DMS114 treated with DMSO at 0.1 percent for 48 hours (cell line): ENCODE data around the gene TFB2M.

Experiments
- DNase-seq: peaks from one replicate; lab custom pipeline; 2025; ENCODE audit not compliant: unreplicated experiment; lab: John Stamatoyannopoulos, UW

The TFB2M gene

DNA sequence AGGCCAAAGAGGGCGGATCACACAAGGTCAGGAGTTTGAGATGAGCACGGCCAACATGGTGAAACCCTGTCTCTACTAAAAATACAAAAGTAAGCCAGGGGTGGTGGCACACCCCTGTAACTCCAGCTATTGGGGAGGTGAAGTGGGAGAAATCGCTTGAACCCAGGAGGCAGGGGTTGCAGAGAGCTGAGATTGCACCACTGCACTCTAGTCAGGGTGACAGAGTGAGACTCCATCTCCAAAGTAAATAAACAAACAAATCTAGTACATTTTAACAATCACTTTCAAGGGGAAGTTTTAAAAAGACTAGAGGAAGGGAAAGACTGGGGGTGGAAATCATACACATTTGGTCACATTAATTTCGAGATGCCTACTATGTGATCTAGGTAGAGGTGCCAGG, 6.8 kb downstream of the TFB2M start:
- DNase-seq: no peak

DNA sequence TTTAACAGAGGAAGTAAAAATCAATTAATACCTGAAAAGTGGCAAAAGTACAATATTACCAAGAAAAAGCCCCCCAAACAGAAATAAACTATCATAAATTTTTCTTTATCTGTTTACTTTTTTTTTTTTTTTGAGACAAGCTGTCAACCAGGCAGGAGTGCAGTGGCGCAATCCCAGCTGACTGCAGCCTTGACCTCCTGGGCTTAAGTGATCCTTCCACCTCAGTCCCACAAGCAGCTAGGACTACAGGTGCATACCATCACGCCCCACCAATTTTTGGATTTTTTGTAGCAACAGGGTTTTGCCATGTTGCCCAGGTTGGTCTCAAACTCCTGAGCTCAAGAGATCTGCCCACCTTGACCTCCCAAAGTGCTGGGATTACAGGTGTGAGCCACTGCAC, 8.0 kb downstream of the TFB2M start:
- DNase-seq: no peak

DNA sequence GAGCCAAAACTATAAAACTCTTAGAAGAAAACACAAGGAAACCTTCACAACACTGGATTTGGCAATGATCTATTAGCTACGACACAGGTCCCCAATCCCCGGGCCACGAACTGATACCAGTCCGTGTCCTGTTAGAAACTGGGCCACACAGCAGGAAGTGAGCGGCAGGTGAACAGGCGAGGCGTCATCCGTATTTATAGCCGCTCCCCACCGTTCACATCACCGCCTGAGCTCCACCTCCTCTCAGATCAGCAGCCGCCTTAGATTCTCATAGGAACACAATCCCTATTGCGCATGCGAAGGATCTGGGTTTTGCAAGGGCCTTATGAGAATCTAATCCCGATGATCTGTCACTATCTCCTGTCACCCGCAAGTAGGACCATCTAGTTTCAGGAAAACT, 11.9 kb downstream of the TFB2M start:
- no peak for DNase-seq

DNA sequence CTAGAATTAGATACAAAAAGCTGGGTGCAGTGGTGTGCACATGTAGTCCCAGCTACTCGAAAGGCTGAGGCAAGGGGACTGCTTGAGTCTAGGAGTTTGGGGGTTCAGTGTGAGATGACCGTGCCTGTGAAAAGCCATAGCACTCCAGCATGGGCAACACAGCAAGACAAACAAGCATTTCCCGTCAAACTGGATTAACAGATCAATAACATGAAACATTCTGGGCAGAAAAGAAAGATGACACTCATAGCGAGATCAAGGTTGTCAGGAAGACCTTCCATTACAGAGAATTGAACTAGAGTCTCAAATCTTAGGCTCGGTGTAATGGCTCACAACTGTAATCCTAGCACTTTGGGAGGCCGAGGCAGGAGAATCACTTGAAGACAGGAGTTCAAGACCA, 14.0 kb downstream of the TFB2M start:
- no peak for DNase-seq

DNA sequence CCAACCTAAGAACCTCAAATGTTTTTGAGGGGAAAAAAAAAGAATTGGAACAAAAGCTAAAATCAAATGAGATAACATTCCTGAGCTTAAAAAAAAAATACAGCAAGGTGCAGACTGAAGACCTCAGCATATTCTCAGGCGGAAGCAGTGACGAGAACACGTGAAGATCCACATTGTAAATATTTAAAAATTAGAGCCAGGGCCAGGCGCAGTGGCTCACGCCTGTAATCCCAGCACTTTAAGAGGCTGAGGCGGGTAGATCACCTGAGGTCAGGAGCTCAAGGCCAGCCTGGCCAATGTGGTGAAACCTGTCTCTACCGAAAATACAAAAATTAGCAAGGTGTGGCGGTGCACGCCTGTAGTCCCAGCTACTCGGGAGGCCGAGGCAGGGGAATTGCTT, 15.7 kb downstream of the TFB2M start:
- no peak for DNase-seq

DNA sequence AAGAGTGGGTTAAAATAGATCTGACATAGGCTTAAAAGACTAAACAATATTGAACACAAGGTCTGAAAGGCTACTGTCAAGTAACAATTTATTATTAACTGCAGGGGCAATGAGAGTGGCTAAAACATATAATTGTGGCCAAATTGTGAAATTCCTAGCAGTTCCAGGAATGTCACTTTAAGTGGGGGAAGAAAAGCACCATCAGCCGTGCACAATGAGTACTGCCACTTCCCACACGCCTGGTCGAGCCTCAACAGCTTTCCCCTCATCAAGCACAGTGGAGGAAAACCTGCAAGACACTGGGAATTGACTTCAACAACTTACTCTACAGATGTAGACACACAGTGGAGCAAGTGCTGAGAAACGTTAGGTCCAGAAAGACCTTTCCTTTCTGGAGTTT, 16.4 kb downstream of the TFB2M start:
- no peak for DNase-seq

DNA sequence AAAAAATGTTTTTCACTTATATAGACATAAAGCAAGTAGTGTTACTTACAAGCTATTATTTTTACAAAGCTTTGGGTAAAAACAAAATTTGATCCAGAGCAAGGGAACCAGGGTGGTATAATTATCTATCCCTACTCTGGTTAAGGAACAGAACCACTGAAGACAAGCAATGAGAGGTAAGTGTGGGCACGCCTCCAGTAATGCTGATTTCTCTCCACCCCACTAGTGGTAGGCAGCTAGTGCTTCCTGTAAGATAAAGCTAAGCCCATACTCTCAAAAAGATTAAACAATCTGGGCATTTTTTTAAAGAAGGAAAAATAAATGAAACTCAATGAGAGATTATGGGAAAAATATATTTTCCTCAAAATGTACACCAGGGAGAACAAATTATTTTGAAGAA, 22.1 kb downstream of the TFB2M start:
- no peak for DNase-seq

DNA sequence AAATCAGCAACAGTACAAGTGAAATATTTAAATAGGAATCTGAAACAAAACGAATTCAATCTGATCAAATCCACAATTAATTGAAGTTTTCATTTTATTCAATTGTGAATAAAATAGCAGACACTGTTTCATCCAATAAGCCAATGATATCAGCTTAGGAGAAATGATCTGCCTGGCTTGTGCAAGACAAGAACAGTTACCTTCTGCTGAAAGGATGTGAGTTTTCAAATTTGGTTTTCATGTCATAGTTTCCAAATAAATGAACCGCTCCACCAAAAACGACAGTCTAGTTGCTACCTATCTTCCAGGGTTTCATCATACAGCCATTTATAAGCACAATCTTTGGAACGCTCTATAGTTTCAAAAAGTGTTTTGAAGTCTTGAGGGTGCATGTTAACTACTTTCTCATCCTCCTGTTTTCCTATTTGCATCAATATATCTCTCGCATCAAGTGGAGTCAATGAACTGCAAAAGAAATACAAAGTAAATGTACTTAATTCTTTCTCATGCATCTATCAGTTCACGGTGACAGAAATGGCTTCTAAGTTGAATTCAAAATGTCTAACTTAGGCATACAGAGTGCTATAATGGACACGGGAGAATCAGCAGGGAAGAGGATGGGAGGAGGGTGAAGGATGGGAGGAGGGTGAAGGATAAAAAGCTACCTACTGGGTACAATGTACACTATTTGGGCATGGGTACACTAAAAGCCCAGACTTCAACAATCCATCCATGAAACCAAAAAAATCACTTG, 25.1 kb downstream of the TFB2M start:
- no peak for DNase-seq

DNA sequence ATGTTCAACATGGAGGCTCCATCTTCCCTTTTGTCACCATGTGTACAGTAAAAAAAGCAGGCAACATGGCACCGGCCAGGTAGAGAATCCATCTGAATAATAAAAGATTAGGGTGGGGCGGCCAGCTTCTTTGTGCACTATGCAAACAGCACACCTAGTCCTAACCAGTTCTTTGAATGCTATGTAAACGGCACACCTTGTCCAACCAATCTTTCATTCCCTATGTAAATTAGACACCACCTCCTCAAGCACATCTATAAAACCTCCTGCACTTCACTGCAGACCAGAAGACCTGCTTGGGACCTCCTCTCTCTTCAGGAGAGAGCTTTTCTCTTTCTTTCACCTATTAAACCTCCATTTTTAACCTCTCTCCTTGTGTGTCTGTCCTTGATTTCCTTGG, 28.2 kb downstream of the TFB2M start:
- no peak for DNase-seq

DNA sequence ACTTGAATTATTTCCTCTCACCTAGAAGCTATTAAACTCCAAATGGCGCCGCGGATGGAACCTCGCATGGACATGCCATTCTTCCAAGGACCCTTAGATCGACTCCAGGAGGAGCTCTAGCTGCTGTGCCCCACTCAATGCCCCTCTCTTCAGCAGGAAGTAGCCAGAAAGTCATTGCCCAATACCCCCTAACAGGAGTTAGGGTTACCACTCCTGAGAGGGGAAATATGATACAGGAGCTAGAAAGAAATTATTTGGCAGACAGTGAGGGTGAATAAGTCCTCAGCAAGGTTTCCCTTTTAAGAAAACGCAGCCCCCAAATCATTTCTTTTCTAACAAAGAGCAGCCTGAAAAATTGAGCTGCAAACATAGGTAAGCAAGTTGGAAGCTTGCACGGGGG, 28.6 kb downstream of the TFB2M start:
- no peak for DNase-seq

DNA sequence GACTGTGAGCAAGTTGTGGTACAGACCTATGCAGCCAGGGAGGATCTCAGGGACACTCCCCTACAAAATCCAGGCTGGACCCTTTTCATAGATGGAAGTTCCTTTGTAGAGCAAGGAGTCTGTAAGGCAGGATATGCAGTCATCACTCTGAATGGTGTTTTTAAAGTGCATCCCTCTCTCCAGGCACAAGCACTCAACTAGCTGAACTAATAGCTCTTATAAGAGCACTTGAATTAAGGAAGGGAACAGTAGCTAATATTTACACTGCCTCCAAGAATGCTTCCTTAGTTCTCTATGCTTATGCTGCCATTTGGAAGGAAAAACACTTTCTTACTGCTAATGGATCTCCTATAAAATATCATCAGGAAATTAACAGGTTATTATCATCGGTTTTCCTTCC, 31.9 kb downstream of the TFB2M start:
- DNase-seq: no peak

DNA sequence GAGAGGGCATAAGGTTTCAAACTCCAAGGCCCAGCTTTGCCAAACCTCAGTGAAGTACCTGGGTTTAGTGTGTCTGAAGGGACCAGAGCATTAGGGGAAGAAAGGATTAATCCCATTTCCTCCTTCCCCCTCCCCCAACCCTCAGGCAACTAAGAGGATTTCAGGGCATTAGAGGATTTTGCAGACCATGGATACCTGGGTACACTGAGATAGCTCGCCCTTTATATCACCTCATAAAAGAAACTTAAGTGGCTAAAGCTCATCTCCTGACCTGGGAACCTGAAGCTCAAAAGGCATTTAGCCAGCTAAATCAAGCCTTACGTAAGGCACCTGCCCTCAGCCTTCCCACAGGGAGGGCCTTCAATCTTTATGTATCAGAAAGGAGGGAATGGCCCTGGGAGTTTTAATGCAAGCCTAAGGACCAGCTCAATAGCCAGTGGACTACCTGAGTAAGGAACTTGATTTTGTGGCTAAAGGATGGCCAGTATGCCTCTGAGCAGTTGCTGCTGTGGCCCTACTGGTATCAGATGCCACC, 32.6 kb downstream of the TFB2M start:
- no peak for DNase-seq

DNA sequence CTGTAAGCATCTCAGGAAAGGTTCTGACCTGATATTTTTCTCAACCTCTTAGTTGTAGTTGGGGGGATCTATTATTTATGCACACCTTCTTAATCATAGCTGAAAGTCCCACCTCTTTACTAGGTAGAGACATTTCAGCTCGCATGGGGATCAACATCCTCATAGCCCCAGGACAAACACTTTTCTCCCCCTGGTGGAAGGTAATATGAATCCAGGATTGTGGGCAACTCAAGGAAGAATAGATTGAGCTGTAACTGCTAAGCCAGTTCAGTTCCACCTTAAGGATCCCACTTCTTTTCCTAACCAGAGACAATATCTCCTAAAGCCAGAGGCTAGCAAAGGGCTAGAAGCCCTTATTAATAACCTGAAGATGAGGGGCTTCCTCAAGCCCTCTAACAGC, 33.5 kb downstream of the TFB2M start:
- DNase-seq: no peak

DNA sequence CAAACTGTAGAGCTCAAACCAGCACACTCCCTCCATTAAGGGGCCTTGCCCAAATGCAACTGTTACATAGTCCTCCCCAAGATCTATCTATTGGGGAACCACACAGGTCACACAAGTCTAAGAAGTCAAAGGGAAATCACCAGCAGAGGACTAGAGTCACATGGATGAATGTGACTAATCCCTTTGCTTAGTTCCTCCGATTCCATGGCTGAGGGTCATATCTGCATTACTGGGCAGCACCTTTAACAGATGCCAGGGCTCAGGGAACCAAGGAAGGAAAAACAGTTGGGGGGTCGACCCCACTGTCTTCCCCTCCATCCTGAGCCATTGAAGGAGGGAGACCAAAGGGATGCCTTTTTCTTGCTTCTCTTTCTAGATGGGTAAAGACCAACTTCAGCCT, 35.6 kb downstream of the TFB2M start:
- DNase-seq: no peak

DNA sequence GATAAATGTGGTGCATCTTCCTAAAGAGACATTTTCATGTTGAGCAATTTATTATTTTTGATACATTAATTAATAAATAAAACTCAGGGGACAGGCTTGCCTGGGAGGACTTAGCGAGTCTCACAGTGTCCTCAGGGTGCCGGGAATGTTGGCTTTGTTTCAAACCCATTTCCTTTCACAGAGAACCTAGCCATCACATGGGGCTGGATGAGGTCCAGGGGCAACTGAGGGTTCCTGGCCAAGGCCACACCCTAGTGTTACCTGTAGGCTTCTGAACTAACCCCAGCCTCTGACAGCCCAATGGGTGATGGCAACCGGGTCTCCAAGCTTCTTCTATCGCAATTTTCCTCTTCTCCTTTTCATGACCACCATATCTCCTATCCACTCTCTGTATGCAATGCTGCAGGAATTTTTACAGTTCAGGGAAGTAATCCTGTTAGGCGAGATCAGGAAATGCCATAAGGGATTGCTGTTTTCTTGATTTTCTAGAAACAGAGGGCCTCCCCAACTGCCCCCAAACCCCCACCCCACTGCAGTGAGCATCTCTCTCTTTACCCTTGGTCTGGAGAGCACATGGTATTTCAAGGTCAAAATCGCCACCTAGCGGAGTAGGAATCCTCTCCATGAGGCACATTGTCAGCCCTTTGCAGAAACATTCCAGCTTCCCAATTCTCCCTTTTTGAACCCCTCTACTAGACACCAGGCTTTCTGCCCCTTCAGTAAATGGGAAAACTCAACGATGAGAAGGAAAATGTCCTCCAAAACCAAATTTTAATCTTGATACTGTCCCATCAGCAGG, 36.9 kb downstream of the TFB2M start:
- no peak for DNase-seq

DNA sequence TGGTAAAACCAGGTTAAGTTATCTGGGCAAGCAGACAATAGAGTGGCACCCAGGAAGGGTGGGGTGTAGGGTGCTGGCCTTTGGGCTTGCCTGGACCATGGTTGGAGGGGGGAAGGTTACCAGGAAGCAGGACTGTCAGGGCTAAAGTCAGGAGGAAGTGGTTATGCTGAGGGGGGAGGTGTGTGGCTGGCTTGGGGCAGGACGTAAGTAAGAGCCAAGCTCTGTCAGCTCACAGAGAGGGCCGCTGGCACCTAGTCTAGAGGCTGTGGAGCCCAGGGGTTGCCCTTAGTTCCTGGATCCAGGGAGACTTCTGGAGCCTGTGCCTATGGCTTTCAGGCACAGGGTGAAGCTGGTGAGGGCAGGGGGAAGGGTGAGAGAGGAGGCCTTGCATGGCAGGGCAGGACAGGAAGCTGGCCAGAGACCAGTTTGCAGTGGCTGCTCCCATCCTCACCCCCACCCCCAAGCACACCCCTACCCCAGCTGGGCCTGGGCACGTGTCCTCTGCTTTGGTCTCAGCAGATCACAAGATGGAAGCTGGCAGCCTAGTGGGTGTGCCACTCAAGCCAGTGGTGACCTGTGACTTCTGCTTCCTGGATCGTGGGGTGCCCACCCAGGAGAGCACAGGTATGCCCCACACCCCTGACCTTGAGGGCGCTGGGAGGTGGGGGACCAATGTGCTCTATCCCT, 38.5 kb downstream of the TFB2M start:
- no peak for DNase-seq

DNA sequence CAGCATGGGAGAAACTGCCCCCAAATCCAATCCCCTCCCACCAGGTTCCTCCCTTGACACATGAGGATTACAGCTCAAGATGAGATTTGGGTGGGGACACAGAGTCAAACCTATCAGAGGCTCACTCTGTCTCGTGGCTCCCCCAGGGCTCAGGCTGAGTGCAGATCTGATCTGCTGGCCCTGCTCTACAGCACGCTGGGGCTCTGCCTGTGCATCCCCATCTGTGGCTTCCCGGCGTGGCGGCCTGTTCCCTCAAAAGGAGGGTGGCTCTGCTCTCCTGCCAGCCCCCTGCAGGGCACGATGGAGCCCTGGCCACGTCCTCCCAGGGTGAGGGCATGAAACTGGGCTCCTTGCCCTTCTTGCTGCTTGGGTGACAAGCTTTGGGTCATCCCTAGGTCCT, 39.1 kb downstream of the TFB2M start:
- DNase-seq: no peak

DNA sequence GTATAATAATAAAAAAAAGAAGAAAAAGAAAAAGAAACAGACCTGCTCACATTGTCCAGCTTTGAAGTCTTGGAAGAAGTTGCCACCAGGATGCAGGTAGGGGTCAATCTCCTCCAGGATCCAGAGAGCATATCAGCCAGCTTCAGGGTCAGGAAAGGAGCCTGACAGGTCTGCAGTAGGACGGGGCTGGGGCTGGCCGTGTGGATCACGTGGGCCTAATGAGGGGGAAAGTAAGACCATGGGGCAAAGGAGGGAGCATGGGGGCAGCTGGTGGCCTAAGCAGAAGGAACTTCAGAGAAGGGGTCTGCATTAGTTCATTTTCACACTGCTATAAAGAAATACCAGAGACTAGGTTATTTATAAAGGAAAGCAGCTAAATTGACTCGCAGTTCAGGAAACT, 39.7 kb downstream of the TFB2M start:
- DNase-seq: no peak

DNA sequence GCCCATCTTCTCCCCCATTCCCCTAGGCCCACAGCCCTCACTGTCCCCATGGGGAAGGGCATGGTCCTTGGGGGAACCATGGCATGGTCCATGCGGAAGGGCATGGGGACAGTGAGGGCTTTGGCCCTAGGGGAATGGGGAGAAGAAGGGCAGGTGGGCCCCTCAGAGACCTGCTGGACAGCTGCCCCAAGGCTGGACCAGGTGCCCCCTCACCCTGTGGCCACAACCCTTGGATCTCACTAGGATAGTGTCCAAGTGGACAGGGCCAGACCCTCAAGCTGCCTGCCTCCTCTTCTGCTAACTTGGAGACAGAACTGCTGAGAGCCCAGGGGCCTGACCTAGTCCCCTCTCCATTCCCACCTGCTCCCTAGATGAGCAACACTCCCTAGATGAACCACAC, 46.5 kb downstream of the TFB2M start:
- no peak for DNase-seq

DNA sequence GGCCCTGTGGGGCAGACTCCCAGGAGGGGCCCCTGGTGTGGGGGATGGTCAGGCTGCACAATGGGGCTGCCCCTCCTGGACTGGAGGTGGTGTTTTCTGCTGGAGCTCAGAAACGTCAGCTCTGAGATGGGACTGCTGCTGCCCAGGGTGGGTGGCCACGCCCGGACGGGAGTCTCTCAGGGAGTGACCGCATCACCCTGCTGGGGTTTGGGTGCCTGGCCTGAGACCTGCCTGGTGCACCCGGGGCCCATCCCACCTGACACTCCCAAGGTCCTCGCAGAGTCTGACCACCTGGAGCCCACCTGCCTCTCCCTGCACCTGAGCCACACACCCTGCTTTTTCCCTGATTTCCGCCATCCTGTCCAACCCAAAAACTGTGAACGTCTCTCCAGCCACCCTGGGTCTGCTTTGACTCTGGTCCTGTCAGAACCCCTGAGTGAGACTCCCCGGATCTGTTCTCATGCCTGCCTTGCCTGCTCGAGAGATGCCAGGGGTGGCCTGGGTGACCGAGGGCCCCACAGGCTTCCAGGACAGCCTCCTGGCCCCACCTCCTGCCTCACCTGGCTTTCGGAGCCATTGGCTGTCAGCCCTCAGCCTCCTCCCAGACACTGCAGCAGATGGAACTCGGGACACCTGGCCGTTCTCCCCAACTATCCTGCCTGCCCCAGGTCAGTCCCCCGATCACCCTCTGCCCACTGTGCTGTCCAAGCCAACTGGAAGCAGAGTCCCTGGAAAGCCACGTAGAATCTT, 47.4 kb downstream of the TFB2M start:
- no peak for DNase-seq

DNA sequence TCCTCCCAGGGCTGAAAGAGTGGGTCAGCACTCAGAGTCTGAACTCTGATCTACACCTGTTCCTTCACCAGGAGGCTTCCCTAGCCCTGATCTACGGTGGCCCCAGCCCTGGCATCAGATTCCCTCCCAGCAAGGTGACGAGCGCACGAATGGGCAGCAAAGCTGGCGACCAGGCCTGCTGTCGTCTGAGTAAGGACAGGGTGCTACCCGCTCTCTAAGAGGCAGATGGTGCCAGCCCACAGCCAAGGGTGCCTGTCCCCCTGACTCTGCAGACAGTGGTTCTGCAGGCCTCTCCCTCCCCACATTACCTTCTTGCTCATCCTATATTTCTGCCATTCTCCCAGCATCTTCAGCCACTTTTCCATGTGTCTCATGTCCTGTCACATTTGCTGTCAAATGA, 48.7 kb downstream of the TFB2M start:
- no peak for DNase-seq
